IMR-90 (cell line): ENCODE data around the gene PLS1. TPM values are rescaled to one million over a fixed set of nuclear protein-coding genes. Genes with fewer than 3 reads are reported as not detected.
A peak's percentile ranks its signal among the peaks of the same experiment; 100 is the strongest.

Experiments
- ATAC-seq: fragments of 200-7000 bp; cut with Tn5 transposase; 2 replicates; pipeline ENCODE4 v1.9.1; 2020; ENCODE audit warnings: low read depth, mild to moderate bottlenecking, moderate library complexity
- Bru-seq: library from RNA; stranded (reverse); fragments of 400-500 nt; gene quantifications from one replicate; lab custom pipeline; 2021; lab: Mats Ljungman, UMichigan
- BruChase-seq, 2 experiments: library from RNA; stranded (reverse); fragments of 400-500 nt; gene quantifications; one replicate each; lab custom pipeline; 2021; lab: Mats Ljungman, UMichigan
- BruUV-seq: library from RNA; stranded (reverse); fragments of 400-500 nt; replicated peaks from 2 replicates; lab custom pipeline; 2021; lab: Mats Ljungman, UMichigan
- CTCF ChIA-PET: fragments of 300-600 bp; formaldehyde crosslinking; extraction: SDS; loops from one replicate; lab custom pipeline; 2021; ENCODE audit warnings: antibody characterized with exemption; lab: Yijun Ruan, JAX
- POLR2A ChIA-PET: fragments of 300-600 bp; sonication (Branson Sonifier 250); formaldehyde crosslinking; loops from one replicate; lab custom pipeline; 2022; ENCODE audit warnings: antibody characterized with exemption; ENCODE audit not compliant: unreplicated experiment; lab: Charles Lee
- DNase-seq: peaks from one replicate; pipeline ENCODE4 v3.0.0; 2013
- H2AFZ ChIP-seq: replicated peaks from 2 replicates; pipeline ENCODE3; 2013; ENCODE audit warnings: low read length, mild to moderate bottlenecking; ENCODE audit not compliant: poor library complexity
- H2AK5ac ChIP-seq: 2 replicates; pipeline ENCODE4 v1.6.1; 2013; ENCODE audit warnings: low read depth, low read length, inconsistent platforms
- H2AK9ac ChIP-seq: replicated peaks from 2 replicates; pipeline ENCODE3; 2013; ENCODE audit warnings: mild to moderate bottlenecking, low read depth, low read length, moderate library complexity; ENCODE audit not compliant: poor library complexity
- H2BK120ac ChIP-seq: 2 replicates; pipeline ENCODE4 v1.6.1; 2013; ENCODE audit warnings: low read depth, low read length, inconsistent platforms
- H2BK15ac ChIP-seq: 3 replicates; pipeline ENCODE4 v1.6.1; 2013; ENCODE audit warnings: low read depth, low read length, inconsistent platforms
- H2BK20ac ChIP-seq: 2 replicates; pipeline ENCODE4 v1.6.1; 2013; ENCODE audit warnings: low read depth, mild to moderate bottlenecking, inconsistent platforms, low read length, moderate library complexity
- H2BK5ac ChIP-seq: 2 replicates; pipeline ENCODE4 v1.6.1; 2013; ENCODE audit warnings: mild to moderate bottlenecking, low read depth, low read length, inconsistent platforms; ENCODE audit not compliant: poor library complexity, severe bottlenecking
- H3K14ac ChIP-seq: replicated peaks from 2 replicates; pipeline ENCODE4 v1.6.1; 2013; ENCODE audit warnings: low read depth, low read length, inconsistent platforms
- H3K18ac ChIP-seq: 2 replicates; pipeline ENCODE4 v1.6.1; 2013; ENCODE audit warnings: low read depth, low read length, control low read depth
- H3K23ac ChIP-seq: 2 replicates; pipeline ENCODE4 v1.6.1; 2013; ENCODE audit warnings: low read depth, low read length, inconsistent platforms
- H3K27ac ChIP-seq: 2 replicates; pipeline ENCODE4 v1.5.1; 2013; ENCODE audit warnings: mild to moderate bottlenecking, control low read depth, low read length; ENCODE audit not compliant: insufficient read depth
- H3K27me3 ChIP-seq: 2 replicates; pipeline ENCODE4 v1.6.1; 2013; ENCODE audit warnings: low read length; ENCODE audit not compliant: control insufficient read depth, insufficient read depth
- H3K36me3 ChIP-seq: 2 replicates; pipeline ENCODE4 v1.6.1; 2013; ENCODE audit warnings: low read length, mixed read lengths; ENCODE audit not compliant: control insufficient read depth, insufficient read depth
- H3K4ac ChIP-seq: 2 replicates; pipeline ENCODE4 v1.6.1; 2013; ENCODE audit warnings: low read depth, low read length, inconsistent platforms
- H3K4me1 ChIP-seq: 2 replicates; pipeline ENCODE4 v1.6.1; 2013; ENCODE audit warnings: low read length, mixed read lengths; ENCODE audit not compliant: control insufficient read depth, insufficient read depth
- H3K4me2 ChIP-seq: 2 replicates; pipeline ENCODE4 v1.6.1; 2013; ENCODE audit warnings: low read depth, mild to moderate bottlenecking, control low read depth, low read length, moderate library complexity
- H3K4me3 ChIP-seq: 2 replicates; pipeline ENCODE4 v1.5.1; 2013; ENCODE audit warnings: low read depth, mild to moderate bottlenecking, control low read depth, low read length, moderate library complexity; ENCODE audit not compliant: insufficient read depth
- H3K56ac ChIP-seq: 2 replicates; pipeline ENCODE4 v1.6.1; 2013; ENCODE audit warnings: low read length, inconsistent platforms; ENCODE audit not compliant: insufficient read depth; ENCODE audit errors: extremely low read depth
- H3K79me1 ChIP-seq, 2 experiments: 2 replicates each; pipeline ENCODE4 v1.6.1; 2013; ENCODE audit warnings: low read length in 2 of 2, inconsistent platforms in 1 of 2, low read depth in 1 of 2
- H3K9ac ChIP-seq: 2 replicates; pipeline ENCODE4 v1.6.1; 2013; ENCODE audit warnings: low read depth, low read length, control low read depth
- H3K9me1 ChIP-seq: 2 replicates; pipeline ENCODE4 v1.6.1; 2013; ENCODE audit warnings: low read length, inconsistent platforms; ENCODE audit not compliant: insufficient read depth
- H3K9me3 ChIP-seq: 2 replicates; pipeline ENCODE4 v1.6.1; 2013; ENCODE audit warnings: low read length; ENCODE audit not compliant: control insufficient read depth, insufficient read depth
- H4K20me1 ChIP-seq: 2 replicates; pipeline ENCODE4 v1.6.1; 2013; ENCODE audit warnings: low read length, inconsistent platforms; ENCODE audit not compliant: insufficient read depth
- H4K5ac ChIP-seq: 2 replicates; pipeline ENCODE4 v1.6.1; 2013; ENCODE audit warnings: mild to moderate bottlenecking, low read depth, low read length, control low read depth
- H4K8ac ChIP-seq, 2 experiments: 2 replicates each; pipeline ENCODE4 v1.6.1; 2013; ENCODE audit warnings: low read depth in 2 of 2, low read length in 2 of 2, control low read depth in 1 of 2, inconsistent platforms in 1 of 2
- H4K91ac ChIP-seq: 2 replicates; pipeline ENCODE4 v1.6.1; 2013; ENCODE audit warnings: low read depth, low read length, inconsistent platforms; ENCODE audit not compliant: insufficient read depth
- CHD1 ChIP-seq: IDR thresholded peaks from 2 replicates; pipeline ENCODE4 v1.6.1; 2012; ENCODE audit warnings: low read depth, low read length, improper control_type of control experiment
- POLR2A ChIP-seq: IDR thresholded peaks from 2 replicates; pipeline ENCODE4 v1.6.1; 2012; ENCODE audit warnings: mild to moderate bottlenecking, low read depth, low read length
- RCOR1 ChIP-seq: IDR thresholded peaks from 2 replicates; pipeline ENCODE4 v1.6.1; 2012; ENCODE audit warnings: mild to moderate bottlenecking, low read length, improper control_type of control experiment; ENCODE audit not compliant: insufficient replicate concordance
- WGBS, 2 experiments: methylation state at CpG; one replicate each; pipeline versions ENCODE4 v1.1.5 to v1.1.7; 2013; ENCODE audit warnings: missing lambda C conversion rate in 2 of 2; ENCODE audit not compliant: insufficient read length in 1 of 2; ENCODE audit errors: extremely low coverage in 2 of 2; 5-methylcytosine and 5-hydroxymethylcytosine counted together
- dilution Hi-C: fragments of 300-500 bp; cut with HindIII; formaldehyde crosslinking; loops from one replicate; pipeline ENCODE4 v1.14.3; 2018; ENCODE audit warnings: low sequenced_read_pairs; ENCODE audit not compliant: unreplicated experiment
- in situ Hi-C: fragments of 300-500 bp; cut with MboI; formaldehyde crosslinking; loops from 3 replicates; pipeline ENCODE4 v1.14.3; 2019; ENCODE audit warnings: low sequenced_read_pairs, inconsistent platforms, mixed read lengths
- intact Hi-C: fragments of 100-400 bp; cut with micrococcal nuclease; formaldehyde crosslinking; loops from 2 replicates; pipeline ENCODE4 v1.10.0; 2022
- long read RNA-seq: library from polyadenylated mRNA; unstranded; transcript quantifications from one replicate; pipeline ENCODE4 v2.0.0, GENCODE V29; 2021; ENCODE audit not compliant: unreplicated experiment
- polyA plus RNA-seq, 3 experiments: library from polyadenylated mRNA; depleted of rRNA; stranded (reverse); fragments of >200 nt; gene quantifications; 2 replicates each; pipeline ENCODE4 v1.2.3, GENCODE V29; 2012; ENCODE audit warnings: low replicate concordance in 1 of 3
- total RNA-seq: library from RNA; depleted of rRNA; stranded (reverse); fragments of >200 nt; gene quantifications from 2 replicates; pipeline ENCODE4 v1.2.3, GENCODE V29; 2012; rRNA removed

PLS1 gene
- total RNA-seq: 0.90 and 1.7 TPM in 2 replicates
- polyA plus RNA-seq (2012; rRNA removed): 0.29 and 0.34 TPM in 2 replicates
- 0.07 and 0.18 TPM in 2 replicates for polyA plus RNA-seq (2012; cell fraction: cytosol; rRNA removed)
- polyA plus RNA-seq (2012; cell fraction: nucleus; rRNA removed; ENCODE audit: low replicate concordance): 0.01 and 0.15 TPM in 2 replicates
- Bru-seq, nascent RNA: percentile 17 among the genes with signal in this experiment
- BruChase-seq, experiment 1, labeled RNA remaining after a 6-hour chase: percentile 16 among the genes with signal in this experiment
- percentile 13 among the genes with signal in this experiment for BruChase-seq, experiment 2, labeled RNA remaining after a 2-hour chase
- long read RNA-seq: 0 reads

- Histone ChIP-seq H3K23ac (peak within 1 kb of the TSS; percentile 90), H3K56ac (peak within 1 kb of the TSS; percentile 71; the same call in 1 of the 2 replicates), H2BK120ac (peak within 1 kb of the TSS; percentile 71), H3K4me2 (peak within 1 kb of the TSS; percentile 76), H2BK15ac (peak within 1 kb of the TSS; percentile 69; the same call in 2 of the 3 replicates), H3K36me3 (no peaks in the 10 kb centered on the region), H3K9ac (peak within 1 kb of the TSS; percentile 55), H4K5ac (peak within 1 kb of the TSS; percentile 13; the same call in 1 of the 2 replicates), H2AFZ (peak within 1 kb of the TSS; percentile 98), H2BK5ac (peak within 1 kb of the TSS; percentile 30), H3K79me1 (no peaks in the 10 kb centered on the region; a peak in 1 of 4 replicates), H3K14ac (peak within 1 kb of the TSS; percentile 86), H3K9me1 (no peaks in the 10 kb centered on the region), H4K91ac (peak within 1 kb of the TSS; percentile 79), H3K9me3 (no peaks in the 10 kb centered on the region), H4K20me1 (no peaks in the 10 kb centered on the region), H3K4ac (peak within 1 kb of the TSS; percentile 93), H3K4me1 (no peaks in the 10 kb centered on the region), H3K27me3 (no peaks in the 10 kb centered on the region), H3K18ac (peak within 1 kb of the TSS; percentile 19; the same call in 1 of the 2 replicates), H3K4me3 (peak within 1 kb of the TSS; percentile 81), H3K27ac (peak within 1 kb of the TSS; percentile 9; the same call in 1 of the 2 replicates), H2AK5ac (peak within 1 kb of the TSS; percentile 71; the same call in 1 of the 2 replicates), H2AK9ac (peak within 1 kb of the TSS; percentile 94), H2BK20ac (peak within 1 kb of the TSS; percentile 81), H4K8ac (peak within 1 kb of the TSS; percentile 73 to 88)
- POLR2A ChIA-PET: no interaction called here
- dilution Hi-C loops (no loop called here), intact Hi-C loops (loop anchor here (5.0 to 10.0 kb wide), 2 partner anchors 126 to 209 kb away; partner anchors contain the start of gene TRPC1), in situ Hi-C loops (no loop called here)
- ATAC-seq: peak; percentile 96
- 1% methylated on average over 30 of the region's 56 CpGs; no CpG with 5 or more reads in 1 of the 2 experiments for WGBS, 2 experiments
- CTCF ChIA-PET: interaction anchor here (0.9 kb wide), 1 partner anchor 9 kb away, joined by 3 read pairs; no protein-coding TSS in a partner anchor
- DNase-seq: peak; percentile 70
- no TSS peak for BruUV-seq
- peak; percentile 42; the same call in 1 of the 2 replicates for TF ChIP-seq POLR2A
- TF ChIP-seq RCOR1: peak; percentile 26
- TF ChIP-seq CHD1: no peak
These were observed at the start of gene PLS1 for GRCh38 chr3:142595951-142596725. Gene PLS1, plus strand, starts transcription at chr3:142596393. Its CDS starts 67,845 bp downstream, at chr3:142664238.
